ENCODE data around the gene COL25A1.

Gene COL25A1

GRCh38 chr4:108838451-108838850 is 464.0 kb downstream of the COL25A1 start:
- no peak for DNase-seq (ENCODE audit: low read depth)
- no peak overlapping the region for H3K4me3 ChIP-seq (ENCODE audit: low read length)
- TF ChIP-seq CTCF (conservative IDR thresholded peaks at IDR 0.05; ENCODE audit: low read depth, low read length), result no peak

- DNase-seq (ENCODE audit: low read depth), result no peak
- peak; percentile 72 for TF ChIP-seq CTCF (conservative IDR thresholded peaks at IDR 0.05; ENCODE audit: low read depth, low read length)
- H3K4me3 ChIP-seq (ENCODE audit: low read length), result no peak overlapping the region
Observed at GRCh38 chr4:108834835-108835384, 467.5 kb downstream of the COL25A1 start.

- no peak overlapping the region for H3K4me3 ChIP-seq (ENCODE audit: low read length)
- no peak for DNase-seq (ENCODE audit: low read depth)
- TF ChIP-seq CTCF (conservative IDR thresholded peaks at IDR 0.05; ENCODE audit: low read depth, low read length), result no peak
Observed at GRCh38 chr4:108834166-108834834, 468.2 kb downstream of the COL25A1 start.

GRCh38 chr4:108833046-108833445 is 469.4 kb downstream of the COL25A1 start:
- H3K4me3 ChIP-seq (ENCODE audit: low read length), result no peak overlapping the region
- DNase-seq (ENCODE audit: low read depth), result no peak
- TF ChIP-seq CTCF (conservative IDR thresholded peaks at IDR 0.05; ENCODE audit: low read depth, low read length), result peak; percentile 49

- DNase-seq (ENCODE audit: low read depth), result no peak
- TF ChIP-seq CTCF (conservative IDR thresholded peaks at IDR 0.05; ENCODE audit: low read depth, low read length), result no peak
- no peak overlapping the region for H3K4me3 ChIP-seq (ENCODE audit: low read length)
Observed at GRCh38 chr4:108831886-108832285, 470.6 kb downstream of the COL25A1 start.

GRCh38 chr4:108831291-108831690 is 471.2 kb downstream of the COL25A1 start:
- no peak overlapping the region for H3K4me3 ChIP-seq (ENCODE audit: low read length)

More at GRCh38 chr4:108831291-108831690, 471.2 kb downstream of the COL25A1 start:
- DNase-seq (ENCODE audit: low read depth), result no peak
- no peak for TF ChIP-seq CTCF (conservative IDR thresholded peaks at IDR 0.05; ENCODE audit: low read depth, low read length)
